Measurements from ENCODE around the gene CDC6. TPM values are rescaled to one million over a fixed set of nuclear protein-coding genes. Genes with fewer than 3 reads are reported as not detected.

The CDC6 gene
- total RNA-seq, 1 donor from 2014 or later: 0.99 TPM

- no peak for DNase-seq
- ATAC-seq: no peak
- intact Hi-C loops (cut with micrococcal nuclease): no loop called here
Measured at GRCh38 chr17:40345994-40346764, 58.5 kb downstream of the CDC6 start.

GRCh38 chr17:40346765-40347158, 59.1 kb downstream of the CDC6 start:
- intact Hi-C loops (cut with micrococcal nuclease): no loop called here
- no peak for ATAC-seq
- no peak for DNase-seq

GRCh38 chr17:40347319-40348135, 59.8 kb downstream of the CDC6 start:
- intact Hi-C loops (cut with micrococcal nuclease): no loop called here
- DNase-seq: peak; percentile 52
- ATAC-seq: no peak

- no peak for ATAC-seq
- DNase-seq: peak; percentile 34
- intact Hi-C loops (cut with micrococcal nuclease): no loop called here
Measured at GRCh38 chr17:40348136-40348504, 60.4 kb downstream of the CDC6 start.

GRCh38 chr17:40348562-40349476, 61.1 kb downstream of the CDC6 start:
- intact Hi-C loops (cut with micrococcal nuclease): no loop called here
- DNase-seq: peak; percentile 89
- ATAC-seq: peak; percentile 69

- peak; percentile 66 for DNase-seq
- ATAC-seq: peak; percentile 44
- intact Hi-C loops (cut with micrococcal nuclease): no loop called here
Measured at GRCh38 chr17:40349477-40349894, 61.8 kb downstream of the CDC6 start.

DNA sequence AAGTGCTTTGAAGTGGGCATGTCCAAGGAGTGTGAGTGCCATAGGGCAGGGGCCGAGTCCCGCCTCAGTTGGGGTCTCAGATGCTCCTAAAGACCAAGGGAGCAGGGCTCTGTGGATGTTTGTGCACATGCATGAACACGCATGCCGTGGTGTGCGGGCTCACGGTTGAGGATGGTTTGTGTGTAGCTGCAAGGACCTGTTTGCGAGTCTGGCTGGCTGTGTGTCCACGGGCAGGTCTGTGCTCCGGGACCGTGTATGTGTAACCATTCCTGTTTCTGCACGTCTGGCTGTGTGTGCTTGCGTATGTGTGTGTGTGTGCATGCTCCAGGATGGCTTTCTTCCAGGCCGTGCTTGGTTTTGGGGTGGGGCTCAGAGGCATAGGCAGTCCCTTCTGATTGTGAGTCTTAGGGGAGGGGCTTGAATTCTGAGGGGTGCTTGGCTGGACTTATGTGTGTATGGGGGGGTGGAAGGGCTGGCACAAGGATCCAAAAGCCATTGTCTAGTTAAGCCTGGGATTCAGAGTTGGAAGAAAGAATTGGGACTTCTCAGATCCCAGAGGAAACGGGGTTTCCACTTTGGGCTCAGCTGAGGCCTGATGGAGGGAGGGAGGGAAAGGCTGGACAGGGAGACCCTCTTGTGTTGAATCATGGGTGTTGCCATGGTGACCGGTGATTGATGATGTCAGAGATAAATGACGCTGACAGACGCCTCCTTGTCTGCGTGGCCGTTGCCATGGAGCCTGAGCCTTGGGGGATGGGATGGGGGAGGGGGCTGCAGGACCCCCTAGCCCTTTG, 62.4 kb downstream of the CDC6 start:
- ATAC-seq (no peak), DNase-seq (peak; percentile 52)
- intact Hi-C loops (cut with micrococcal nuclease): loop anchor here (5.0 kb wide), 1 partner anchor 48 kb away; no protein-coding TSS in a partner anchor

GRCh38 chr17:40350689-40351358, 63.1 kb downstream of the CDC6 start:
- intact Hi-C loops (cut with micrococcal nuclease): loop anchor here (5.0 kb wide), 1 partner anchor 49 kb away; no protein-coding TSS in a partner anchor
- ATAC-seq: no peak
- no peak for DNase-seq

- ATAC-seq (no peak), DNase-seq (peak; percentile 30)
- intact Hi-C loops (cut with micrococcal nuclease): loop anchor here (5.0 kb wide), 1 partner anchor 49 kb away; no protein-coding TSS in a partner anchor
Measured at GRCh38 chr17:40351359-40352236, 63.9 kb downstream of the CDC6 start.

- DNase-seq (peak; percentile 25), ATAC-seq (no peak)
- intact Hi-C loops (cut with micrococcal nuclease): loop anchor here (5.0 kb wide), 1 partner anchor 50 kb away; no protein-coding TSS in a partner anchor
Measured at GRCh38 chr17:40352237-40352778, 64.6 kb downstream of the CDC6 start.

DNA sequence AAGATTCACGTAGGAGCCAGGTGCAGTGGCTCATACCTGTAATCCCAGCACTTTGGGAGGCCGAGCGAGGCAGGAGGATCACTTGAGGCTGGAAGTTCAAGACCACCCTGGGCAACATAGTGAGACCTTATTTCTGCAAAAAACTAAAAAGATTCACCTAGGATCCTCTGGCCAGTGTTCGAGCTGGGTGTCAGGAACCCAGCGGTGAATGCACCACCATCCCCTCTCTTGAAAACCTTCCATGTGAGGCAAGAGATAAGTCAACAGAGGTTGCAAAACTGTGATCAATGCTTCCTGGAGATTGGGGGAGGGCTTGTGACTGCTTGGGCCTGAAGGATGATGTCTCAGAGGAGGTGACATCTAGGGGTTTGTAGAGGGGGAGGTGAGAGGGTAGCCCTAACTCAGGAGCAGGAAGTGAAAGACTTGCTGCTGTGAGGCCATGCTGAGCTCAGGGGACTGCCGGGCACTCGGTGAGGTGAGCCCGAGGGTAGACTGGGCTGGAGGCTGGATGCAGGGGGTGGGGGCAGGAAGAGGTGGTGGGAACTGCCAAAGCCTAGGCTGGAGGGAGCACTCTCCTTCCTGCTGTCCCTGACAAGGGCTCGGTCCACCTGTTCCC, 65.2 kb downstream of the CDC6 start:
- peak; percentile 10 for DNase-seq
- intact Hi-C loops (cut with micrococcal nuclease): loop anchor here (5.0 kb wide), 1 partner anchor 51 kb away; no protein-coding TSS in a partner anchor
- ATAC-seq: no peak

Other genes starting within 250 kb of the CDC6 start
- 56.9 TPM for gene MED24, start 233.5 kb upstream of the CDC6 start, total RNA-seq
- 98.1 TPM for gene THRA, start 224.9 kb upstream of the CDC6 start, total RNA-seq
- gene NR1D1, start 187.3 kb upstream of the CDC6 start, total RNA-seq: 21.5 TPM
- gene MSL1, start 165.9 kb upstream of the CDC6 start, total RNA-seq: 49.1 TPM
- 48.1 TPM for gene CASC3, start 147.3 kb upstream of the CDC6 start, total RNA-seq
- 3.8 TPM for gene RAPGEFL1, start 110.4 kb upstream of the CDC6 start, total RNA-seq
- gene WIPF2, start 68.6 kb upstream of the CDC6 start, total RNA-seq: 11.3 TPM
- 18.6 TPM for gene RARA, start 21.3 kb downstream of the CDC6 start, total RNA-seq
- 1.2 TPM for gene GJD3, start 76.9 kb downstream of the CDC6 start, total RNA-seq
- gene TOP2A, start 130.0 kb downstream of the CDC6 start, total RNA-seq: 1.1 TPM
- 176 TPM for gene IGFBP4, start 155.6 kb downstream of the CDC6 start, total RNA-seq
- not detected for gene TNS4, start 213.7 kb downstream of the CDC6 start, total RNA-seq